ENCODE measurements around the gene ARMC9. TPM values are rescaled to one million over a fixed set of nuclear protein-coding genes. Genes with fewer than 3 reads are reported as not detected.
"Not testable (repeated sequence)": the region's sequence is repeated elsewhere in the genome, so short reads cannot be mapped to it uniquely, and the experiment has no call there.

Gene ARMC9
- total RNA-seq, 8 experiments from 2014 or later = 7.2 to 22.6 (median 18.3) TPM

DNA sequence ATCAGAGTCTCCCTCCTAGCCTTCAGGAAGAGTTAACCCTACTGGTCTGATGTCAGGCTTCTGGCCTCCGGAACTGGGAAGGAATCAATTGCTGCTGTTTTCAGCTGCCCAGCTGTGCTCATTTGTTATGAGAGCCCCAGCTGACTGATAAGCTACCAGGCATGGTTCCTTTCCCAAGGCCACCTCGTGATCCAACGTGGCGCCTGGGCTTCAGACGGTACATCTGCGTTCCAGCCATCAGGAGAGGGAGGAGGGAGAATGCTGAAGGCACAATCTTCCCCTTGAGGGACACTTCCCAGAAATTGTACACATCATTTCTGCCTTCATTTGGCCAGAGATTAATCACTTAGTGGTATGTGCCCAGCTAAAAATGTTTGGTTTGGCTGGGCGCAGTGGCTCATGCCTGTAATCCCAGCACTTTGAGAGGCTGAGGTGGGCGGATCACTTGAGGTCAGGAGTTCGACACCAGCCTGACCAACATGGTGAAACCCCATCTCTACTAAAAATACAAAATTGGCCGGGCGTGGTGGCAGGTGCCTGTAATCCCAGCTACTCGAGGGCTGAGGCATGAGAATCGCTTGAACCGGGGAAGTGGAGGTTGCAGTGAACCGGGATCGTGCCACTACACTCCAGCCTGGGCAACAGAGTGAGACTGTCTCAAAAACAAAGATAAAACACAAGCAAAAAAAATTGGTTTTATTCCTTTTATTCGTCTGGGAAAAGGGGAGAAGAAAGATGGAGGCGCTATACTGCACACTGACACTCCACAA is 10.5 kb upstream of the ARMC9 start:
- 67 to 94% (median 81%) methylated on average over 1 to 14 of the region's 18 CpGs; no CpG with 5 or more reads in 1 of the 10 experiments for WGBS, 10 experiments
- in situ Hi-C loops (cut with MboI; ENCODE audit: low pct_unique_long_range_greater_than_20kb in 2 of 9, low sequenced_read_pairs in 9 of 9, unreplicated experiment in 9 of 9) = no loop called here
- Histone ChIP-seq H3K4me3 (no peak overlapping the region), H3K4me1 (replicated peaks in 1 of 2) (no peaks in the 10 kb centered on the region), H3K27ac (no peak overlapping the region)
- ATAC-seq (replicated peaks in 6 of 8) = peak in 1 of 8 experiments; percentile 12

DNA sequence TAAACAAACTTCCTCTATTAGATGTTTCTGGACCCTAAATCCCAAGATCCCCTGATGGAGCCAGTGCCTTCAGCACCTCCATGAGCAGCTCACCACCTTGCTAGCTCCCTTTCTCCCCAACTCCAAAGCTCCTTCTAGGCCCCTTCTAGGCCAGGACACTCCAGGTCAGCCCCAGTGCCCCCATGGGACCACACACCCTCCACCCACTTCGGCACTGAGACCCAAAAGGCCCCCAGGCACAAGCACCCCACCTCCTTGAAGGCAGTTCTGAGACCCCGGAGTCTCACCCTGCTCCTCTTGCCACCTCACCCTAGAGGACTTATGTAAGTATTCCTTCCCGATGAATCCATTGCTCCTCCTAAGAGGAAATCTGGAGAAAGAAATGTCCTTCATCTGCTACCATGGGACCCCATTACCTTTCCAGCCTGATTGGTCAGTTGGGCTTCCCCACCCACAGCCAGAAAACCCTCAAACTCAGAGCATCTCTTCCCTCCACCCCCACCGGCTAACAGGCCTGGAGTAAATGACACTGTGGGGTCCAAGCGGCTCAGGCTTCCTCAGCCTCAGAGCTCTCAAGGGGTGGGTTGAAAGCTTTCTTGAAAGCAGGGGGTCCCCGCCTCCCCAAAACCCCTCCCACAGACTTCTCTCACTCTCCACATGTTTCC is 9.8 kb upstream of the ARMC9 start:
- WGBS, 10 experiments = 80 to 100% (median 94%) methylated on average over 1 to 3 of the region's 6 CpGs; no CpG with 5 or more reads in 5 of the 10 experiments
- Histone ChIP-seq H3K27ac (no peak overlapping the region), H3K4me3 (no peak overlapping the region), H3K4me1 (replicated peaks in 1 of 2) (no peaks in the 10 kb centered on the region)
- ATAC-seq (replicated peaks in 6 of 8) = no peak
- in situ Hi-C loops (cut with MboI; ENCODE audit: low pct_unique_long_range_greater_than_20kb in 2 of 9, low sequenced_read_pairs in 9 of 9, unreplicated experiment in 9 of 9) = no loop called here

DNA sequence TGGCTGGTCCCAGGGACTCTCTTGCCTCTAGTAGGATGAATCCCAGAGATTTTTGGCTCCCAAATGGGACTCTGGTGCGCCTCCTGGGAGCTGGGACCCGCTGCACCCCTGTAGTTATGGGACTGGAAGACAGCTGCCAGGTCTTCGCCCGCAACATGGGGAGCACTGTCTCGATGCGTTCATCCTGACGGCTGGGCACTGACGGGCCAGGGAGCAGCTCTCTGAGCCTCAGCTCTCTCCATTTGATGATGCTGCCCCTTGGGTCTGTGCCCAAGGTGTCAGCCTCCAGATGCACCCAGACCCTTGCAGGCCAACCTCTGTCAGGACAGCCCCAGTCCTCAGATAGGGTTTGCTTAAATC is 9.3 kb upstream of the ARMC9 start:
- 80 to 93% (median 92%) methylated on average over 1 to 8 of the region's 8 CpGs; no CpG with 5 or more reads in 5 of the 10 experiments for WGBS, 10 experiments

DNA sequence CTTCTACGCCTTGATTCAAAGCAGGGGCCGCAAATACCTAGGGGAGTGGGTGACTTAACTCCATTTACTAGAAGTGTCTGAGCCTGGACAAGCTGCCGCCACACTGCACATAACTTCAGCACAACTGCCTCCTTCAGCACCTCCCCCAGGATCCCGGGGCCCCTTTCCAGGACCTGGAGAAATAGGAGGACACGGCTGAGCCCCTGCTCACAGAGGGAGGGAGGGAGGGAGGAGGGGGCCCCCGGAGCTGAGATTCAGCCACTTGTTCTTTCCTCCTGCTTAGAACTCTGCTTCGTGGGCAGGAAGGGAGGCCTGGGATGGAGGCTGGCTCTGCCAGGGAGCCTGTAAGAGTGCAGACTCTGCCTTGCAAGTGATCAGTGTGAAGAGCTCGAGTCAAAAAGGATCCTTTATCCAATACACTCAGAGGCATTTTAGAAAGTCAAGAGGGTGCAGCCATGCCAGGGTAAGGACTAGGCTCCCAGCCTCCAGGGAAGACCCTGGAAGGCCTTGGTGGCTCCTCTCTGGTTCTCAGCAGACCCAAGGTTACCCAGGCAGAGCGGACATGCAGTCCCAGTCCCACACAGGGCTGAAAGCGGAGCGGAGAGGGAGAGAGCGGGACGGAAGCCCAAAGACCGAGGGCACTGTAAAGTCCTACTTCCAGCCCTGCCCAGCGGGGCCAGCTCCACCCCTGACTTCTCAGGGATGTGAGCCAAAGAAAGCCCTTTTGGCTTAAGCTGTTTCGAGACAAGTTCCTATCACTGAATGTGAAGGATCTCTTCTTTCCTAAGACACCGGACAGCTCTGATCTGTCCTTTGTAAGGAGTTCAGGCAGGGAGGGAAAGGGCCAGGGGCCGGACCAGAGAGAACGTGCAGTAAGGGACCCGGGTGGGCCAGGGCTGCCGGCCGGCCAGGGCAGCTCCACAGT is 8.6 kb upstream of the ARMC9 start:
- ATAC-seq (replicated peaks in 6 of 8) = peak in 3 of 8 experiments; percentile 33 to 49 (median 44)
- in situ Hi-C loops (cut with MboI; ENCODE audit: low pct_unique_long_range_greater_than_20kb in 2 of 9, low sequenced_read_pairs in 9 of 9, unreplicated experiment in 9 of 9) = loop anchor here in 1 of 9 experiments (10.0 kb wide), 1 partner anchor 85 kb away; no protein-coding TSS in a partner anchor
- Histone ChIP-seq H3K4me3 (no peak overlapping the region), H3K4me1 (replicated peaks in 1 of 2) (no peaks in the 10 kb centered on the region), H3K27ac (no peak overlapping the region)
- WGBS, 10 experiments = 33 to 89% (median 81%) methylated on average over 1 to 8 of the region's 22 CpGs; no CpG with 5 or more reads in 3 of the 10 experiments

More for the DNA sequence above, 9.3 kb upstream of the ARMC9 start:
- Histone ChIP-seq H3K27ac (no peak overlapping the region), H3K4me3 (no peak overlapping the region), H3K4me1 (replicated peaks in 1 of 2) (no peaks in the 10 kb centered on the region)
- in situ Hi-C loops (cut with MboI; ENCODE audit: low pct_unique_long_range_greater_than_20kb in 2 of 9, low sequenced_read_pairs in 9 of 9, unreplicated experiment in 9 of 9) = no loop called here
- ATAC-seq (replicated peaks in 6 of 8) = no peak

DNA sequence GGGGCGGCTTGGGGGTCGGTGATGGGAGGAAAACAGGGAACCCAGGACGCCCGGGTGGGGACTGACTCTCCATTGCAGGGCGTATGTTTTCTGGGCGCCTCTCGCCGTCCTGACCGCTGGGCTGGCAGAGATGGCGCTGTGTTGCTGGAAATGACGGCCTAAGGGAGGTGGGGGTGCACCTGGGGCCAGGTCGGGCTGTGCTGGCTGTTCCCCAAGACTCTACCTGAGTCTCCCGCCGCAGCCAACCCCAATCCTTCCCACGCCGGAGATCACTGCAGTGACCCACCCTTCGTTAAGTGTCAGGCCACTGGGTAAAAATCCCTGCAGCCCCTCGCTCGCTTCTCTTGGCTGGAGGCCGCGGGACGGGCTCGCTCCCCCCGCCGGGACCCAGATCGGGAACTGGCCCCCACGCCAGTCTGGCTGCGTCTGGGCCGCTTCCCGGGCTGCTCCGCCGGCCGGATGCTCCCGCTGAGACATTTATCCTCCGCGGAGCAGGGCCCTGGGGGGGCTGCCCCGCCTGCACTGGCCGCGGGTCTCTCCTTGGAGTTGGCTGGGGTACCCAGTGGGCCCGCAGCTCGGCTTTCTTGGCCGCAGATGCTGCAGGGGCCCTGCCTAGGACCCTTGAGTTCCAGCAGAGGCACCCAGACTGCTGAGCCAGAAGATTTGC is 7.8 kb upstream of the ARMC9 start:
- no peaks in the 10 kb centered on the region for H3K4me1 ChIP-seq (replicated peaks in 1 of 2)
- ATAC-seq (replicated peaks in 6 of 8) = peak in 2 of 8 experiments; percentile 12 to 38
- in situ Hi-C loops (cut with MboI; ENCODE audit: low pct_unique_long_range_greater_than_20kb in 2 of 9, low sequenced_read_pairs in 9 of 9, unreplicated experiment in 9 of 9) = loop anchor here in 1 of 9 experiments (10.0 kb wide), 1 partner anchor 86 kb away; no protein-coding TSS in a partner anchor
- H3K27ac ChIP-seq = no peak overlapping the region
- 48 to 90% (median 58%) methylated on average over 2 to 15 of the region's 42 CpGs; no CpG with 5 or more reads in 4 of the 10 experiments for WGBS, 10 experiments
- no peak overlapping the region for H3K4me3 ChIP-seq

DNA sequence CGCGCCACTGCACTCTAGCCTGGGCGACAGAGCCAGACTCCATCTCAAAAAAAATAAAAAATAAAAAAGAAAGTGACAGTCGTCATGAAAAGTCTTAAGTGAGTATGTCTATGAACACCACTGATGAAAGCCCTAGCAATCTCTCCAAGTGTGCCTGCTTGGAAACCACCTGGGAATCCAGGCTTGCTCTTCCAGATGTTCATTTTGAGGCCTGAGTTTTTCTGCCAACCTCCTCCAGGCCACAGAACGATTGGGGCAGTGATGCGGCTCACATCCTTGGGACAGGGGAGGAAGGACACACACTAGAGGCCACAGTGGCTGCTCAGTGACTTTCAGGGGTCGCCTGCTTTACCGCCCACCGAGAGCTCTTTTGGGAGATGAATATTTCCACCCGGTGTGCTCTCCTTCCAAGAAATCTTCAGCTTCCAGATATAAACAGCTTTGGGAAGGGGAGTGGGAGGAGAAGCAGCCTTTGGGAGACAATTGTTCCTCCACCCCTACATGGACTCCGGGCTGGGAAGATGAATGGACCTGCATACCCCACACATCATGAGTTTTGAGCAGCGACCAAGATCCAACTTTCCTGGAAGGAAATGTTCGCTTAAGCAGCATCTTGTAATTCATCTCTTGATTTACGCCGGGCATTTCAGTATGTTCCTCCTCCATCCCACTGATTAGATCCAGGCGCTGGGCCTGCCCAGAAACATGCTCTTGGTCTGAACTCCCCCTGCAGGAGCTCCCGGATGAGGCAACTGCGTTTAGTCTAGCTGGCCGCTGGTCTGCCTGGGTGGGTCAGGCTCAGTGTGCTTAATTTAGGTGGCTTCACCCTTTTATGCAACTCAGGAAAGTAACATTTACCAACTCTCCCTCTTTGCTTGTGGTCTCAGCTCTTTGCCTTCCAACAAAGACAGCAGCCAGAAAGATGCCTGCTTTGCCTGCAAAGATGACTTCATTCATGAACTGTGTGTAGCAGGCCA is 6.2 kb upstream of the ARMC9 start:
- 0 to 100% (median 38%) methylated on average over 2 to 10 of the region's 19 CpGs; no CpG with 5 or more reads in 2 of the 10 experiments for WGBS, 10 experiments
- Histone ChIP-seq H3K4me1 (replicated peaks in 1 of 2) (no peaks in the 10 kb centered on the region), H3K4me3 (no peak overlapping the region), H3K27ac (no peak overlapping the region)
- ATAC-seq (replicated peaks in 6 of 8) = peak in 7 of 8 experiments; percentile 34 to 97 (median 89)
- in situ Hi-C loops (cut with MboI; ENCODE audit: low pct_unique_long_range_greater_than_20kb in 2 of 9, low sequenced_read_pairs in 9 of 9, unreplicated experiment in 9 of 9) = loop anchor here in 1 of 9 experiments (10.0 kb wide), 1 partner anchor 87 kb away; no protein-coding TSS in a partner anchor

DNA sequence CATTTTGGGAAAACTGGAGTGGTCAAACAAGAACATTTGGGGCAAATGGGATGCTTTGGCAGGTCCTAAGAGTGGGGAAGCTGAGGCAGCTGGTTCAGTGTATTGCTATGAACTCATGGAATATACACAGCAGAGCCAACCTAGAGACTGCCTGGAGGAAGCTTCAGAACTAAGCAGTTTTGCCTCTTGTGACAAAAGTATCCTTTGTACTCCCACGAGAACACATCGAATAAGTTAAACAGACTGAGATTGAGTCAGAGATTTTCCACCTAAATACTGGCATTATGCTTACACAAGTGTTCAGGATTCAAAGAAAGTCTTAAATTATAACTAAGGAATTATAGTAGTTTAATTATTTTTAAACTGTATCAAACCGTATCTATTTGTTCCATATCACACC is 5.2 kb upstream of the ARMC9 start:
- WGBS, 10 experiments = 82 to 100% (median 91%) methylated on average over 2 to 3 of the region's 3 CpGs; no CpG with 5 or more reads in 2 of the 10 experiments
- no peak overlapping the region for H3K4me3 ChIP-seq
- H3K27ac ChIP-seq = no peak overlapping the region
- in situ Hi-C loops (cut with MboI; ENCODE audit: low pct_unique_long_range_greater_than_20kb in 2 of 9, low sequenced_read_pairs in 9 of 9, unreplicated experiment in 9 of 9) = loop anchor here in 1 of 9 experiments (10.0 kb wide), 1 partner anchor 88 kb away; no protein-coding TSS in a partner anchor
- H3K4me1 ChIP-seq (replicated peaks in 1 of 2) = peaks cover 3% of the 10 kb centered on the region in 2 donors
- ATAC-seq (replicated peaks in 6 of 8) = no peak

DNA sequence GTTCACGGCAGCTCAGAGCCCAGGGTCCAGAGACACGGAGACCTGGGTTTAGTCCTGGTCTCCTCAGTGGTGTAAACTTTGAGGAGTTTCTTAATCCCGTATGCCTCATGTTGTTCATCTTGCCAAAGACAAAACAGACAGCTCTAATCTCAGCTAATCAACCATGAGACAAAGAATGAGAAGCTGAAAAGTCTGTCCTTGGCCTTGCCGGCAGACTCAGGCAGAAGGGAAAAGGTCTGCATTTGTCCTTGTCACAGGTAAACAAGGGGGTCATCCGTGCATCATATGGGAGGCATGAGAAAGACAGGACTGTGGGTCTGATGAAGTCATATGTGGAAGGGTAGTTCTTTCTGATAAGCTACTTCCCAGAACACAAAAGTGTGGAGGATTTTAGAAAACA is 1.8 kb upstream of the ARMC9 start:
- Histone ChIP-seq H3K27ac (no peak overlapping the region), H3K4me3 (no peak overlapping the region), H3K4me1 (replicated peaks in 1 of 2) (peaks cover 10 to 11% of the 10 kb centered on the region in 2 donors)
- WGBS, 10 experiments = 55 to 100% (median 90%) methylated on average over 2 to 4 of the region's 5 CpGs; no CpG with 5 or more reads in 5 of the 10 experiments
- no peak for ATAC-seq (replicated peaks in 6 of 8)
- in situ Hi-C loops (cut with MboI; ENCODE audit: low pct_unique_long_range_greater_than_20kb in 2 of 9, low sequenced_read_pairs in 9 of 9, unreplicated experiment in 9 of 9) = loop anchor here in 1 of 9 experiments (10.0 kb wide), 1 partner anchor 92 kb away; no protein-coding TSS in a partner anchor

DNA sequence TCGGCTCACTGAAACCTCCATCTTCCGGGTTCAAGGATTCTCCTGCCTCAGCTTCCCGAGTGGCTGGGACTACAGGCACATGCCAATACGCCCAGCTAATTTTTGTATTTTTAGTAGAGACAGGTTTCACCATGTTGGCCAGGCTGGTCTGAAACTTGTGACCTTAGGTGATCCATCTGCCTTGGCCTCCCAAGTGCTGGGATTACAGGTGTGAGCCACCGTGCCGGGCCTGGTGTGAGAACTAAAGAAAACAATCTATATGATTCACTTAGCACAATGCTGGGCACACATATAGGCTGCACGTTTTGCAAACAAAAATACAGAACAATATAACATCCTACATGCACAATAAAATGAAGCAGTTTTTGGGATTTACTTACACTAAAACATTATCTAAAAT is 1.2 kb upstream of the ARMC9 start:
- not testable (repeated sequence) for H3K4me3 ChIP-seq; ATAC-seq (replicated peaks in 6 of 8); H3K27ac ChIP-seq
- in situ Hi-C loops (cut with MboI; ENCODE audit: low pct_unique_long_range_greater_than_20kb in 2 of 9, low sequenced_read_pairs in 9 of 9, unreplicated experiment in 9 of 9) = loop anchor here in 1 of 9 experiments (10.0 kb wide), 1 partner anchor 92 kb away; no protein-coding TSS in a partner anchor
- H3K4me1 ChIP-seq (replicated peaks in 1 of 2) = peaks cover 10 to 11% of the 10 kb centered on the region in 2 donors
- WGBS, 10 experiments = 24 to 100% (median 92%) methylated on average over 1 to 6 of the region's 7 CpGs; no CpG with 5 or more reads in 2 of the 10 experiments

DNA sequence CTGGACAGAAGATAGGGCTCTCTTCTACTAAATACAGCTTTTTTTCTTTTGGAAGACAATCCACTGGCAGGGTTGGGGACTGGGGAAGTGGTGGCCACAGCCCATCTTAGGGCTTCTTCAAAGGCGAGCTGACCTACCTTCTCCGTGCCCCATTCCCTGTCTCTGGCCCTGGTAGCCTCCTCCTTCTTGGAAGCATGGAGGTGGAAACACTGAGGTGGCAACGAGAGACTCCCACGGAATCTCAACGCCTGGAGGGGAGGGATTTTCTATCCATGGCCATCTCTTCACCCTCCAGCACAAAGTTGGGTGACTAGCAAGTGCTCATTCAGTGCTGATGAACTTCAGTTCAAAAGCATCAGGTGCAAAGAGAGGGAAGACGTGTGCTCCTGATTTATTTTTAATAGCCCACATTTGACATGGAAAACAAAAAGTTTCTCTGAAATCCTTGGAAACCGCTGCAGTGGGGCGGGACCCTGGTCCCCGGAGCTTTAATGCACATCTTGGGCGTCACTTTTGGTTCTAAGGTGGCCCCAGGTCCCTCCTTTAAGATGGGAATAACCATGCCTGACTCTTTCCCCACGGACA is 633 bp upstream of the ARMC9 start:
- ATAC-seq (replicated peaks in 6 of 8) = no peak
- peaks cover 10 to 11% of the 10 kb centered on the region in 2 donors for H3K4me1 ChIP-seq (replicated peaks in 1 of 2)
- peak overlapping the region; percentile 63 to 92 (median 79) for H3K4me3 ChIP-seq
- peak overlapping the region in 1 of 2 donors; percentile 13 for H3K27ac ChIP-seq
- WGBS, 10 experiments = 0 to 100% (median 34%) methylated on average over 1 to 7 of the region's 11 CpGs; no CpG with 5 or more reads in 4 of the 10 experiments
- in situ Hi-C loops (cut with MboI; ENCODE audit: low pct_unique_long_range_greater_than_20kb in 2 of 9, low sequenced_read_pairs in 9 of 9, unreplicated experiment in 9 of 9) = loop anchor here in 1 of 9 experiments (10.0 kb wide), 1 partner anchor 93 kb away; no protein-coding TSS in a partner anchor

All from motor neuron (in vitro differentiated cells).